Measurements from ENCODE around the gene USP7. TPM values are rescaled to one million over a fixed set of nuclear protein-coding genes. Genes with fewer than 3 reads are reported as not detected.
"Not testable (repeated sequence)": the region's sequence is repeated elsewhere in the genome, so short reads cannot be mapped to it uniquely, and the experiment has no call there.

USP7 gene
- total RNA-seq, 6 donors from 2014 or later: 68.2 to 122 (median 72.2) TPM

DNA sequence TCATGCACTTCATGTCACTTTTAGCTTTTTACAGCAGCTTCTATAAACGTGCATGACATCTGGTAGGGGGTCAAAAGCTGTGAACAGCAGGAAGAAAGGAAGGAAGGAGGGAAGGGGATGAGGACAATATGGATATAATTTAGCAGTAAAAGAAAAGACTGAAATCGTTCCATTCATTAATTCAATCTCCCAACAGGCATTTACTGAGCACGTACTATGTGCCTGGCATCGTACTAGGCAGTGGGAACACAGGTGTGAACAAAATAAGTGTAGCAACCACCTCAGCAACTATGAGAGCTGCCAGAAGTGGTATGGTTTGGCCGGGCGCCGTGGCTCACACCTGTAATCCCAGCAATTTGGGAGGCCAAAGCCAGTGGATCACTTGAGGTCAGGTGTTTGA, 19.1 kb upstream of the USP7 start:
- Histone ChIP-seq H3K4me3 (no peak overlapping the region), H3K27ac (no peak overlapping the region), H3K27me3 (no peaks in the 10 kb centered on the region), H3K36me3 (no peaks in the 10 kb centered on the region), H3K9me3 (no peaks in the 10 kb centered on the region), H3K4me1 (no peaks in the 10 kb centered on the region)
- no peak for DNase-seq
- TF ChIP-seq EP300 (IDR thresholded peaks at IDR 0.05) (no peak), POLR2A (IDR thresholded peaks at IDR 0.05) (no peak), POLR2AphosphoS5 (IDR thresholded peaks at IDR 0.05) (no peak)
- TF ChIP-seq, protein P1, sequence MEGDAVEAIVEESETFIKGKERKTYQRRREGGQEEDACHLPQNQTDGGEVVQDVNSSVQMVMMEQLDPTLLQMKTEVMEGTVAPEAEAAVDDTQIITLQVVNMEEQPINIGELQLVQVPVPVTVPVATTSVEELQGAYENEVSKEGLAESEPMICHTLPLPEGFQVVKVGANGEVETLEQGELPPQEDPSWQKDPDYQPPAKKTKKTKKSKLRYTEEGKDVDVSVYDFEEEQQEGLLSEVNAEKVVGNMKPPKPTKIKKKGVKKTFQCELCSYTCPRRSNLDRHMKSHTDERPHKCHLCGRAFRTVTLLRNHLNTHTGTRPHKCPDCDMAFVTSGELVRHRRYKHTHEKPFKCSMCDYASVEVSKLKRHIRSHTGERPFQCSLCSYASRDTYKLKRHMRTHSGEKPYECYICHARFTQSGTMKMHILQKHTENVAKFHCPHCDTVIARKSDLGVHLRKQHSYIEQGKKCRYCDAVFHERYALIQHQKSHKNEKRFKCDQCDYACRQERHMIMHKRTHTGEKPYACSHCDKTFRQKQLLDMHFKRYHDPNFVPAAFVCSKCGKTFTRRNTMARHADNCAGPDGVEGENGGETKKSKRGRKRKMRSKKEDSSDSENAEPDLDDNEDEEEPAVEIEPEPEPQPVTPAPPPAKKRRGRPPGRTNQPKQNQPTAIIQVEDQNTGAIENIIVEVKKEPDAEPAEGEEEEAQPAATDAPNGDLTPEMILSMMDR (IDR thresholded peaks at IDR 0.05): no peak
- ATAC-seq (ENCODE audit: low FRiP score in 2 of 2): no peak
- 77 to 86% methylated on average over 7 of the region's 7 CpGs for WGBS, 2 donors

DNA sequence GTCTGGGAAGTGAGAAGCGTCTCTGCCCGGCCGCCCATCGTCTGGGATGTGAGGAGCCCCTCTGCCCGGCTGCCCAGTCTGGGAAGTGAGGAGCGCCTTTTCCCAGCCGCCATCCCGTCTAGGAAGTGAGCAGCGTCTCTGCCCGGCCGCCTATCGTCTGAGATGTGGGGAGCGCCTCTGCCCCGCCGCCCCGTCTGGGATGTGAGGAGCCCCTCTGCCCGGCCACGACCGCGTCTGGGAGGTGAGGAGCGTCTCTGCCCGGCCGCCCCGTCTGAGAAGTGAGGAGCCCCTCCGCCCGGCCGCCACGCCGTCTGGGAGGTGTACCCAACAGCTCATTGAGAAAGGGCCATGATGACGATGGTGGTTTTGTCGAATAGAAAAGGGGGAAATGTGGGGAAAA, 18.2 kb upstream of the USP7 start:
- 92 to 96% methylated on average over 23 to 24 of the region's 31 CpGs for whole genome bisulfite sequencing, 2 donors
- not testable (repeated sequence) for H3K27me3 ChIP-seq; ATAC-seq (ENCODE audit: low FRiP score in 2 of 2); H3K9me3 ChIP-seq; H3K4me1 ChIP-seq; H3K36me3 ChIP-seq; H3K4me3 ChIP-seq; H3K27ac ChIP-seq
- DNase-seq: peak in 1 of 2 donors; percentile 83

DNA sequence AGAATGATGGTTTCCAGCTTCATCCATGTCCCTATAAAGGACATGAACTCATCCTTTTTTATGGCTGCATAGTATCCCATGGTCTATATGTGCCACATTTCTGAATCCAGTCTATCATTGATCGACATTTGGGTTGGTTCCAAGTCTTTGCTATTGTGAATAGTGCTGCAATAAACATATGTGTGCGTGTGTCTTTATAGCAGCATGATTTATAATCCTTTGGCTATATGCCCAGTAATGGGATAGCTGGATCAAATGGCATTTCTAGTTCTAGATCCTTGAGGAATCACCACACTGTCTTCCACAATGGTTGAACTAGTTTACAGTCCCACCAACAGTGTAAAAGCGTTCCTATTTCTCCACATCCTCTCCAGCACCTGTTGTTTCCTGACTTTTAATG, 12.5 kb upstream of the USP7 start:
- H3K27me3 ChIP-seq; ATAC-seq (ENCODE audit: low FRiP score in 2 of 2); H3K4me1 ChIP-seq; DNase-seq; H3K9me3 ChIP-seq; H3K36me3 ChIP-seq; H3K4me3 ChIP-seq; H3K27ac ChIP-seq: not testable (repeated sequence)
- 47 to 66% methylated on average over 3 of the region's 3 CpGs for WGBS, 2 donors

DNA sequence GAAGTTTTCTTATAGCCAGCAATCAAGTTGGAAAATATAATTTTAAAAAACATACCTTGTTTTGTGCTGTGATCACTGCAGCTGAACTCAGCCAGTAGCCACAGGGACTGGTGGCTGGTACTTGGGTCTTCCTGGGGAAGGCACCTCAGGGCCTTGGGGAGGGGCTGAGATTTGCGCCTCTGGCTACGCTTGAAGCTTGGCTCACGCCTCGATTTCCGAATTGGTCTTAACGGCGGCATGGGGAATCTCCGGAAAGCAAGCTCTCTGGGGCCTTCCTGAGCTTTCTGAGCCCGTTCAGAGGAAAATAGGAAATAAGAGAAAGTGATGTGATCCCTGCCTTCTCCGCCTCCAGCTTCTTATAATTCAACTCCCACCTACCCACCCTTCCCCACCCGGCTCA, 11.3 kb upstream of the USP7 start:
- Histone ChIP-seq H3K4me3 (no peak overlapping the region), H3K27me3 (no peaks in the 10 kb centered on the region), H3K4me1 (no peaks in the 10 kb centered on the region), H3K27ac (no peak overlapping the region), H3K36me3 (no peaks in the 10 kb centered on the region), H3K9me3 (no peaks in the 10 kb centered on the region)
- no peak for TF ChIP-seq POLR2A (IDR thresholded peaks at IDR 0.05)
- TF ChIP-seq, protein P1 (IDR thresholded peaks at IDR 0.05): no peak
- no peak for TF ChIP-seq EP300 (IDR thresholded peaks at IDR 0.05)
- no peak for TF ChIP-seq POLR2AphosphoS5 (IDR thresholded peaks at IDR 0.05)
- DNase-seq (no peak), ATAC-seq (ENCODE audit: low FRiP score in 2 of 2) (no peak)
- WGBS, 2 donors: 60 to 66% methylated on average over 10 to 11 of the region's 11 CpGs

DNA sequence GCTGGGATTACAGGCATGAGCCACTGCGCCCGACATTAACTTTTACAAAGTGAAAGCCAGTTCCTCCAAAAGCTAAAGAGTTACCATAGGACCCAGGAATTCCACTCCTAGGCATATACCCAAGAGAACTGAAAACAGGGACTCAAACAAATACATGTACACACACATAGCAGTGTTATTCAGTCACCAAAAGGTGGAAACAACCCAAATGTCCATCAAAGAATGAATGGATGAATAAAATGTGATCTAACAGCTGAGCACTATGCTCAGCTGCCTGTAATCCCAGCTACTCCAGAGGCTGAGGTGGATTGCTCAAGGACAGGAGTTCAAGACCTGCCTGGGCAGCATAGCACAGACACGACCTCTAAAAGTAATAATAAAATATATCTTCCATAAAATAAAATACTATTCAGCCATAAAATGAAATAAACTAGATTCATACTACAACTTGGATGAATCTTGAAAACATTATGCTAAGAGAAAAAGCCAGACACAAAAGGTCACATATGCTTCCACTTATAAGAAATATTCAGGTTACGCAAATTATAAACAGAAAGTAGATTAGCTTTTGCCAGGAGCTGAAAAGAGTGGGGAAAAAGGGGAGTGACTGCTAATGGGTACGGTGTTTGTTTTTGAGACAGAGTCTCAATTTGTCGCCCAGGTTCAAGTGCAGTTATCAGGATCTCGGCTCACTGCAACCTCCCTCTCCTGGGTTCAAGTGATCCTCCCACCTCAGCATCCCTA, 9.3 kb upstream of the USP7 start:
- DNase-seq: no peak
- TF ChIP-seq, protein P1 (IDR thresholded peaks at IDR 0.05): no peak
- TF ChIP-seq POLR2AphosphoS5 (IDR thresholded peaks at IDR 0.05) (no peak), EP300 (IDR thresholded peaks at IDR 0.05) (no peak), POLR2A (IDR thresholded peaks at IDR 0.05) (no peak)
- peak in 1 of 2 donors; percentile 32 for ATAC-seq (ENCODE audit: low FRiP score in 2 of 2)

DNA sequence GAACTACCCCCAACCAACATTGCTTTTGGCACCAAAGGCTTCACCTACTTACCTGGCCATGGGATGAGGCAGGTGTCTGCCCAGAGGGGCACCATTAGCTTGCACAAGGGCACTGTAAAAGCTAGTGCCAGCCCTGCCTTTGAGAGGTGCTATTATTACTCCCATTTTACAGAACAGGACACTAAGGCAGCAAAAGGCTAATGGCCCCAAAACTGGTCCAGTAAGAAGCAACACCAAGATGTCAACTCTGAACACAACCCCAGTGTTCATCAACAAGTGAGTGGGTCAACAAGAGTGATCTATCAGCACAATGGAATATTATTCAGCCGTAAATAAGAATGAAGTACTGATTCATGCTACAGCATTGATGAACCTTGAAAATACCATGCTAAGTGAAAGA, 7.7 kb upstream of the USP7 start:
- H3K9me3 ChIP-seq: no peaks in the 10 kb centered on the region
- no peaks in the 10 kb centered on the region for H3K36me3 ChIP-seq
- no peak overlapping the region for H3K4me3 ChIP-seq
- no peaks in the 10 kb centered on the region for H3K27me3 ChIP-seq
- H3K4me1 ChIP-seq: no peaks in the 10 kb centered on the region
- ATAC-seq (ENCODE audit: low FRiP score in 2 of 2) (no peak), DNase-seq (no peak)
- no peak overlapping the region for H3K27ac ChIP-seq
- TF ChIP-seq EP300 (IDR thresholded peaks at IDR 0.05) (no peak), POLR2AphosphoS5 (IDR thresholded peaks at IDR 0.05) (no peak), POLR2A (IDR thresholded peaks at IDR 0.05) (no peak)
- TF ChIP-seq, protein P1 (IDR thresholded peaks at IDR 0.05): no peak
- WGBS, 2 donors: 100% methylated on average over 1 of the region's 1 CpG

More for the DNA sequence above, 9.3 kb upstream of the USP7 start:
- Histone ChIP-seq H3K4me3 (no peak overlapping the region), H3K27me3 (no peaks in the 10 kb centered on the region), H3K9me3 (no peaks in the 10 kb centered on the region), H3K4me1 (no peaks in the 10 kb centered on the region), H3K27ac (no peak overlapping the region), H3K36me3 (no peaks in the 10 kb centered on the region)
- WGBS, 2 donors: 66 to 68% methylated on average over 7 of the region's 7 CpGs

DNA sequence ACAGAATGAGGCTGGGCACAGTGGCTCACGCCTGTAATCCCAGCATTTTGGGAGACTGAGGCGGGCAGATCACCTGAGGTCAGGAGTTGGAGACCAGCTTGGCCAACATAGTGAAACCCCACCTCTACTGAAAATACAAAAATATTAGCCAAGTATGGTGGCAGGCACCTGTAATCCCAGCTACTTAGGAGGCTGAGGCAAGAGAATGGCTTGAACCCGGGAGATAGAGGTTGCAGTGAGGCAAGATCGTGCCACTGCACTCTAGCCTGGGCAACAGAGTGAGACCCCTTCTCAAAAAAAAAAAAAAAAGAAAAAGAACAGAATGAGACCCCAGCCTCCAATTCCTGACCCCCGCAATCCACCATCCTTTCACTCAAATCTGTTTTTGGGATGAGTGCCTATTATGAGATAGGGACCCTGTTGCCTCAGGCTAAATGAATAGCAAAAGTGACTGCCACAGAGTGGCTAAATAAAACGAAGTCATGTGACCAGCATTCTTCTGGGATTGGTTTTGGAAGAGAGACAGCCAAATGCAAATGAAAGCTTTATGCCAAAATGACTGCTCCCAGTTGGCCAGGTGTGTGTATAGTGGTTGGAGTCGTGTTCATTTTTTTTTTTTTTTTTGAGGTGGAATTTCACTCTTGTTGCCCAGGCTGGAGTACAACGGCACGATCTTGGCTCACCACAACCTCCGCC, 5.6 kb upstream of the USP7 start:
- H3K9me3 ChIP-seq; H3K4me3 ChIP-seq; H3K27ac ChIP-seq; H3K27me3 ChIP-seq; ATAC-seq (ENCODE audit: low FRiP score in 2 of 2); H3K36me3 ChIP-seq; H3K4me1 ChIP-seq; DNase-seq: not testable (repeated sequence)
- WGBS, 2 donors: 76 to 85% methylated on average over 10 of the region's 10 CpGs

DNA sequence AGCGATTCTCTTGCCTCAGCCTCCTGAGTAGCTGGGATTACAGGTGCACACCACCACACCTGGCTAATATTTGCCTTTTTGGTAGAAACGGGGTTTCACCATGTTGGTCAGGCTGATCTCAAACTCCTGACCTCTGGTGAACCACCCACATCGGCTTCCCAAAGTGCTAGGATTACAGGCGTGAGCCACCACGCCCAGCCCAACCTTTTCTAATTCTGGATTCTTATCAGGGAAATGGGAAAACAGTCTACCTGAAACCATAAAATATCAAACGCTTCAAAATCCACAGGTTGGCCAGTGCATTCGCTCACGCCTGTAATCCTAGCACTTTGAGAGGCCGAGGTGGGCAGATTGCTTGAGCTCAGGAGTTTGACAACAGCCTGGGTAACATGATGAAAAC, 4.3 kb upstream of the USP7 start:
- WGBS, 2 donors: 89 to 92% methylated on average over 9 of the region's 9 CpGs
- not testable (repeated sequence) for H3K9me3 ChIP-seq; H3K36me3 ChIP-seq; H3K27ac ChIP-seq; H3K4me3 ChIP-seq; ATAC-seq (ENCODE audit: low FRiP score in 2 of 2); DNase-seq; H3K4me1 ChIP-seq; H3K27me3 ChIP-seq

Data from upper lobe of left lung (tissue), 6 donors.